HG03159 (cell line): ENCODE data around the gene CCN5.

ENCODE experiments used
- ATAC-seq: cut with Tn5 transposase; IDR thresholded peaks from one replicate; pipeline ENCODE4 v1.9.1; 2021; ENCODE audit warnings: mild to moderate bottlenecking, moderate library complexity; ENCODE audit not compliant: unreplicated experiment

CCN5 gene

GRCh38 chr20:44735816-44736169 lies 20.6 kb downstream of the CCN5 start:
- ATAC-seq = no peak

- no peak for ATAC-seq
These were observed 21.2 kb downstream of the CCN5 start for GRCh38 chr20:44736170-44737021.

DNA sequence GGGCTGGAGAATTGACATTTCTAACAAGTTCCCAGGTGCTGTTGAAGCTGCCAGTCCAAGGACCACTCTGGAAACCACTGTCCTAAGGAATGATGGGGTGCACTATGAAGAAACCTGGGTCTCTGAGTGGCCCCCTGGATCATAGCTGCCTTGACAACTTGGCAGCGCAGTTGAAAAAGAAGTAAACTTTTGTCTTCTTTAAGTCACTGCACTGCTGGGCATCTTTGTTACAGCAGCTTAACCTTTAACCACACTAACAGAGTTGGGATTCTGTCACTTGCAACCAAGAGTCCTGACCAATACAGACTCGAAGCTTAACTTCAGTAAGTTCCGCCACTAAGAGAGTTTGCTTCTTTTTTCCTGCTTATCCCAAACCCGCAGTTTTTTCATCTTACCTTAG lies 21.9 kb downstream of the CCN5 start:
- no peak for ATAC-seq

DNA sequence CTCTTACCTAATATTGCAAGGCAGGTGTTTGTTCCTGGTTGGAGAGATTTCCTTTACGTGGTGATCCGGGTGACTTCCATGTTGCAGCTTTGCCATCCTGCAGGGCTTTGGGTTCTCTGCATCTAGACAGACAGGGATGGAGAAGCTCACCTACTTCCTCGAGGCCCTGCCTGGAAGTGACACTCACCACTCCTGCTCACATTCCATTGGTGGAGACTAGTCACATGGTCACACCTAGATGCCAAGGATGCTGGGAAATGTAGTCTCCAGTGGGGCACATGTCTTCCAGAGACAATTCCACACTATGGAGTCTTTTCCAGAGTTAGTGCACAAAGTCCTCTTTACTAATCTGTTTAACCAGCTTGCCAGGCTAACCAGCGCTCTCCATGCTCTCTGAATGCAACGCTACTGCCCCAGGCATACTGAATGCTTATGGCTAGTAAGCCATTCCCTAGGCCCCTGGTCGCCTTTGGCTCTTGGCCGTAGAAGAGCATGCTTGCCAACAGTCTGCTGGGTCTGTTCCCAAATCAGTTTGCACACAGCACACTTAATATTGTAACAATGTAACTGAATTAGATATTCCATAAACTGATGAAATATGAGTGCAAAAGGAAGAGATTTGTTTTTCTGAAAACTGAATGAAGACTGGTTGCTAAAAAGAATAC lies 23.8 kb downstream of the CCN5 start:
- no peak for ATAC-seq

DNA sequence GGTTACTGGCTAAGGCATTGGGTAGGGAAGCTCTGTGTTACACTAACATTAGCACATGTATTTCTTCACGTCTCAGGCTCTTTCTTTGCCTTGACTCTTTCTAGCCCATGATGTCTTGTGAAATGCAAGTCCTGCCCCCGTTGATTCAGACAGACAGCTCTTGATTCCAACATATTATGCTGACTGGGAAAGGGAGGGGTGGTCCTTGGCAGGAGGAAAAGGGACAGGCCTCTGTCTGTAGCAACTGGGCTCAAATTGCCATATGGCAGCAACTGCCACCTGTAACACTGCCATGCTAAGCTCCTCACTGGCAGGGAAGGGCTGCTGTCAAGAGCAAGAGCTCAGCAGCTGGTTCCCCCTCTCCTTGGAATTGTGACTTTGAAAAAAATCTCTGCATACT lies 24.8 kb downstream of the CCN5 start:
- no peak for ATAC-seq

DNA sequence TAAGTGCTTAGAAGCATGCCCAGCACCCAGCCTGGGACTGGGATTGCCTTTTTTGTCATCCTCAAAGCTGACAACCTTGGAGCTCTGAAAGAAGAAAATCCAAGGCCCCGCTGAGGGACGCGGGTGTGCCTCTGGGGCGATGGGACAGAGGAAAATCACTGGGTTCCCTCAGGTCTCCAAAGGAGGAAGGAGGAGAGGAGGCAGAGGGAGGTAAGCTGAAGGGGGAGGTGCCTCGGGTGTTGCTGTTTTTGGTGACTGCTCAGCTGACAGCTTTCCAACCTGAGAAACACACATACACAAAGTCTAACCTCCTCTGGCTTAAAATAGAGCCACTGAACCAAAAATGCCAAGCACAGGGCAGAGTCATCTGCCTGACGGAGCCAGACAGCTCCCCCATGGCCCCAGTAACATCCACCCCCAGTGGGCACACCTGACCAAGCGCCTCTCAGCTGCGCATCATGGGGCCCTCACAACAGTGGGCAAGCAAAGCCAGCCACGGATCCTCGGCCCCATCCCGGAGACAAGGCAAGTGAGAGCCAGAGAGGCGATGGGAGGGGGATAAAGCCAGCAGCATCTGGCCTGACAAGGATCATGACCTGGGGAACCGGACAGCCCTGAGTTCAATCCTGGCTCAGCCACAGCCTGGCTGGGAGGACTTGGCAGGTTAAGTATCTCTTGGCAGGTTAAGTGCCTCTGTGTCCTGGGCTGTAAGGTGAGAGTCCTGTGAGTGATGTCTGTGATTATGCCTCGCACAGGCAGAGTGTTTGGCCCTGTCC lies 27.3 kb downstream of the CCN5 start:
- ATAC-seq = no peak

- no peak for ATAC-seq
These were observed 28.0 kb downstream of the CCN5 start for GRCh38 chr20:44743080-44743701.

- no peak for ATAC-seq
These were observed 28.9 kb downstream of the CCN5 start for GRCh38 chr20:44743916-44744655.

- no peak for ATAC-seq
These were observed 30.0 kb downstream of the CCN5 start for GRCh38 chr20:44745122-44745597.

GRCh38 chr20:44745598-44746366 lies 30.6 kb downstream of the CCN5 start, which contains the start of gene KCNK15:
Gene KCNK15 (plus strand): TSS chr20:44745865. CDS start chr20:44745911, 46 bp downstream.
- ATAC-seq = no peak

DNA sequence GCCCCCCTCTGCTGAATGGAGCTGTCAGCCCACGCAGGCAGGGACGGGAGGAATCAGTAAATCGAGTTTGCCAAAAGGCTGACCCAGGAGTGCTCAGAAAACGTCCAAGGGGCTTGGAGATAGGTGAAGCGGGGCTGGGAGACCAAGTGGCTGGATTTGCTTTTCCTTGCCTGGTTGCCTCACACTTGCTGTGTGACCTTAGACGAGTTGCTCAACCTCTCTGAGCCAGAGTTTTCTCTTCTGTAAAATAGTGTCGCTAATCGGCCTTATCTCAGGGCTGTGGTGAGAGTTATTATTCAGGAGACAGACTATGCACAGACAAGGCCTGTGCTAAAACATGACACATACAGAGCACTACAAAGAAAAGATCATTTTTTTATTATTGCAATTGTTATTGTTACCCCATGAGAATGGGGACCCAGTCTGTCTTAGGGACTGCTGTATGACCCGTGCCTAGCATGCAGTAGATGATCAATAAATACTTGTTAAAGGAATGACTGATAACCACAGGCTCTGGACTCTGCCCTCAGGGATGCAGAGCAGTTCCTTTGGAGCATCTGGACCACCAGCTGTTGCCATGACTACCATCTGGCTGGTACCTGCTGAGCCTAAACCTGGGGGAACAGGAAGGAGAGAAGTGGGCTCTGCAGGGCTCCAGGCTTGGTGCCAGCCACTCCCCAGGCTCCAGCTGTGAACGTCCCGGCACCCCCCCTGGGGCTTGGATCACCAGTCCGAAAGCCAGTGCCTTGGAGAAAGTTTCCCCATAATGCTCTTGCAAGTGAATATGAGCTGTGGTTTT lies 31.4 kb downstream of the CCN5 start:
- no peak for ATAC-seq

DNA sequence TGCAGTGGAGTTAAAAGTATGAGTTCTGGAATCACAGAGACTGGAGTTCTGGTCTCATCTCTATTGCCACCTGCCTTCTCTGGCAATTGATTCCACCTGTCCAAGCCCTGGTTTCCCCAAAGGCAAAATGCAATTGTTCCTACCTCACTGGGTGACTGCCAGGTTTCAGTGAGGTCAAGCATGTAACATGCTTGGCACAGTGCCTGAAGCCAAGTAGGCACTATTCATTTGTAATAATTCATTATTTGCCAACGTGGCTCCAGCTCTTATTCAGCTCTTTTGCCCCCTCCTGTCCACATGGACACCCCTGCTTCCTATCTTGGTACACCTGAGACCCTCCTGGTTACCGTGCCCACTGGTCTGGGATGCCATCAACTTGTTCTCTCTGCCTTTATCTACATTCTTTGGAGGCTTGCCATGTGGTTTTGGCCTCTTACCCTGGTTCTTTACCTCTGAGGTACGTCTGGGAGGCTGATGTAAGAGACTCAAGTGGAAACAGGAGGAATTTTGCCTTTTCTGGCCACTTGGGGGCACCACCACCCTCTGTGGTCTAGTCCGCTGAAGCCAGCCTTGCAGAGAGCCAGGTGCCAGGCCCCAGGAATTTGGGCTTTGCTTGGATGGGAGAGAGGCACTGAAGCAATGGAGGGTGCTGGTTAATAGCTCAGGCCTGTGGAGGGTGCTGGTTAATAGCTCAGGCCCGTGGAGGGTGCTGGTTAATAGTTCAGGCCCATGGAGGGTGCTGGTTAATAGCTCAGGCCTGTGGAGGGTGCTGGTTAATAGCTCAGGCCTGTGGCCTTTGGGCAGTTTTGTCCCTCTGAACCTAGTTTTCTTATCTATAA lies 32.2 kb downstream of the CCN5 start:
- no peak for ATAC-seq

DNA sequence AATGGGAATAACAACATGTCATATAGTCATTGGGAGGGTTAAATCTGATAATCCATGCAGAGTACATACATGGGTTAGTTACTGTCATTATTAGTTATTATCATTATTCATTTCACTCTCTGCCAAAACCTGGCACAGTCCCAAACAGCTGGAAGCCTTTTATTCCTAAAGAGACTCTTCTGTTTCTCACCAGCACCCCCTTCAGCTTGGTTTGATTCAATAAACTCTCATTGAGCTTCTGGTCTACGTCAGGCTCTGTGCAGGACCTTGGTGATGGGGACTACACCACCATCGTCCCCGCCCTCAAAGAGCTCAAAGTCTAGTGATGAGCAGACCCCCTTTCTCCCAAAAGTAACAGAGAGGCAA lies 32.8 kb downstream of the CCN5 start:
- no peak for ATAC-seq

- ATAC-seq = no peak
These were observed 35.1 kb downstream of the CCN5 start for GRCh38 chr20:44750081-44750805.

DNA sequence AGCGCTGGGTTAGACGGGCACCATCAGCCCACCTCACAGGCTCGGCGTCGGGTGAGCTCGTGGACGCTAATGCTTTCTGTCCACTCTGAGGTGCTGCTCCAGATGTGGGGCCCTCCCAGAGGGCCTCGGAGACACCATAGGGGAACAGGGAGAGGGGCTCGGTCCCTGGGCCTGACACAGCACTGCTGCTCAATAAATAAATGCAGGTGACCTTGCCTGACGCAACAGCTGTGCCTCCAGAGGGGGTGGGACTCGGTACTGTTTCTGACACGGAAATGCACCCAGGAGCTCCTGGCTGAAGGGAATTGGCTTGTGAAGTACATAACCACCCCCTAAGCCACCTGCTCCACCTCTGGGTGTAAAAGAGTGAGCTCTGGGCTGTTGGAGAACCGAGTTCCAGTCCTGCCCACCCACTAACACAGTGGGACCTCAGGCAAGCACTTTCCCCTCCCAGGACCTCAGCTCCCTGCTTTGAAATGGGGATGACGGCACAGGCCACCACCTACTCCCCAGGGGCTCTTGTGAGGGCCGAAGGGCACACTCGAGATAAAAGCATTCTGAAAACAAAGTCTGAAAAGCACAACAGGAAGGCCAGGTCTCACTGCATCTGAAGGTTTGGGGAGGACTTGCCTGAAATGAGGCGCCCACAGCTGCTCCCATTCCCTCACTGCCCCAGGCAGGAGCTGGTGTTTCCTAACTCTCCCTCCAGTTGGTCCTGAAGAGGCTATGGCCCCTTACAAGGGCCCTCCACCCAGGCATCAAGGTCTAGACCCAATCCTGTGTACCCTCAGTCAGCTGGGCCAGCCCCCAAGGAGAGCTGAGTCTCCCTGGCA lies 37.1 kb downstream of the CCN5 start:
- ATAC-seq = no peak

DNA sequence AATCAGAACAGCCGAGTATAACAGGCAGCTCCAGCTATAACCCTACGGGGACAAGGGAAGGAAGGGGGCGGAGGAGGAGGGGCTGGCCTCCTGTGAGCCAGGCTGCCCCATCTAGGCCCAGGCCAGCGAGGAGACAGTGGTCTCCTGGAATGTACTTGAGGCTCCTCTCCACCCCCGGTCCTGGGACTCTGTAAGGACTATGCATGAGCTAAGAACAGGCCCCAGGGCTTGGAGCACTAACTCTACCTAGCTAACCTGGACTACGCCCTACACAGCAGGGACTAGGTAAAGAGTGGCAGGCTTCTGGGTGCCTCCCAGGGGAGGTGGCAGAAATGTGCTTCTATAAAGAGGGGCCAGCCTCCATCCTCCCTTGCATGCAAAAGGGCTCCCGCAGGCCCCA lies 39.4 kb downstream of the CCN5 start:
- ATAC-seq = no peak
